GM21528 (cell line): ENCODE results near the gene ZKSCAN8.

Source experiments
- ATAC-seq: cut with Tn5 transposase; IDR thresholded peaks from one replicate; pipeline ENCODE4 v1.9.1; 2021; ENCODE audit warnings: mild to moderate bottlenecking, moderate library complexity; ENCODE audit not compliant: unreplicated experiment, low FRiP score

Gene ZKSCAN8

DNA sequence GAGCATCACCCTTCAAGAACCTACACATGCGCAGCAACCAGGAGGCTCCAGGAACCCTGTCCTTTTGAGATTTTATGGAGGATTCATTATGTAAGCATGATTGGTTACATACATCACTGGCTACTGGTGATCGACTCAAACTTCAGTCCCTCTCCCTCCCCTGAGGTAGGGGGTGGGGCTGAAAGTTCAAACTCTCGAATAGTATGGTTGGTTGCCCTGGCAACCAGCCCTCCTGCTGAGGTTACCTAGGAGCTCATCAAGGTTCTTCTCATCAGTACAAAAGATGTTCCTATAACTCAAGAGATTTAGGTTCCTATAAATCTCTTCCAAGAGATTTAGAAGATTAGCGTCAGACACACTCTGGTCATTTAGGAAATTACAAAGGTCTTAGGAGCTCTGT, 61.5 kb downstream of the ZKSCAN8 start:
- ATAC-seq: no peak

DNA sequence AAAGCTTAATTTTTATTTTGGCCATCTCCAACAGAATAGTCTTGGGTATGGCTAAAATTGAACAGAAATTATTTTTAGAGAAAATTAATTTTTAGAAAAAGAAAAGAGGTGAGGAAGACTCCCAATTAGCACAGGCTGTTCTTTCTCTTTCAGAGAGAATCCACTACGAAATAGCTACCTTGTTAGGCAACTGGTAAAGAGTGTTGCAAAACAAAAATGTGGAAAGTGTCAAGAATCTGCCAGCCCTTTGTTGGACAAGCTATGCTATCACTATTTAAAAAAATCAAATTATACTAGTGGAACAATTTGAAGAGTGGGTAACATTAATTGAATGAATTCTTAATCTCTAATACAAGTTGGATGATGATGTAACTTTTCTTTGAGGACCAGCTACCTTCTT, 64.2 kb downstream of the ZKSCAN8 start:
- no peak for ATAC-seq

DNA sequence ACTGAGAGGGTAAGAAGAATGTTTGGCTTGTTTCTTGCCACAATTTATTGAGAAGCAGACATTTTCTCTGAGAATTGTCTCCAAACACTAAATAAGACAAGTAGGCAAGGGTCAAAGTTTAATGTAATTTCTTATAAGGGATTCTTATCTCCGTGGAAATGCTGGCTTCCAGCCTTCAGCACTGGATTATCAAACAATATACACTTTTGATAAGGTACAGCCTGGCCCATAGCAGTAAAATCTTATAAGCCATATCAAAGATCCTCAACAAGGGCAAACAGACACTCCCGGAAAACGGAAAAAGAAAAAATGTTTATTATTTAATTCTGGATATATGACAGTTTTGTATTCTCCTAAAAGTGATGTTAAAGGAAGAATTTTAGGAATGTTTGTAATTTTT, 64.8 kb downstream of the ZKSCAN8 start:
- no peak for ATAC-seq

DNA sequence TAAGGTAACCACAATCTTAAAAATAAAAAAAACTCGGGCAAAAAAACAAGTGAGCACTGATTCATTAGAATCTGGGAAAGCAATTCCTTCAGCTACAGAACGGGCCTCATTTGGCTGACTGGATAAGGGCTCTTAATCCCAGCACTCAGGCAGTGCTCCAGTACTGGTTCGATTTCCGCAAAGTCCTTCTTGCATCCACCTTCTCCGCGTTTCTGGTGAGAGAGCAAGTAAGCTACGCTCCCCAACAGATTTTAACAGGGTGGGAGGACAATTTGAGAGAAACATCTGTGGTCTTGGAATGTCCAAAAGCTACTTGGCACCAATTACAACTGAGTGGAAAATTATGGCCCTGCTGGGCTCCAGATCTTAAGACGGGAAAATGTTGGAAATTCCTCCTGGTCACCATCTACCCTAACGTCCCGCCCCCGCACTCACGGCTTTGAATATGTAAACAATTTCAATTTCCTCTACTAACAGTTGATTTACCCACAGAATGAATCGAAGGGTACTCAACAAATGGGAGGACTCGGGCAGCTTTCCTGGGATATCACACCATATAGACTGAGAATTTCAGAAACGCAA, 65.3 kb downstream of the ZKSCAN8 start:
- no peak for ATAC-seq

DNA sequence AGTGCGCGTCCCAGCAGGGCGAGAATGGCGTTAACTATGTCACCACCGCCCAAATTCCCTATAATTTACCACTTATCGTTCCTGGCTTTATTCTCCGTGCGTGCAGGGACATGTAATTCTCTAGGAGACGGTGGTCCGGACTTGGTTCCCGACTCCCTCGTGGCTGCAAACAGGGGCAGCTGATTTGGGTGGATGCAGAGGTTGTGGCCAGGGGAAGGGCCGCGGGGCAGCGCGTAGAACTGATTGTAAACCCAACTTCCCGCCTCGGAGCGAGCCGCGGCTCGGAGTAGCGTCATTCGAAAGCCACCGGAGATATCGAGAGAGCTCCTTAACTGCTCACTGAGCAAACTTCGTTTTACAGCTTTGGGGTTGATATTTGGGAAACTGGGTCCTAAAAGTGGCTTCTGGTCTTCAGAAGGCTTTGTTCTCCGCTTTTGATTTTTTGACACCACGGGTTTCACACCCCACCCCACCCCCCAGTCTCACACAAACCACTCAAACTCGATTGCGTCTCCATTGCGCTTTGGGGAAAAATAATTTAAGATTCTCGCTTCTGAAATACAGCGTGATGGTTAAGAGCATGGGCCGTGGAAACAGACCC, 65.9 kb downstream of the ZKSCAN8 start:
- no peak for ATAC-seq

DNA sequence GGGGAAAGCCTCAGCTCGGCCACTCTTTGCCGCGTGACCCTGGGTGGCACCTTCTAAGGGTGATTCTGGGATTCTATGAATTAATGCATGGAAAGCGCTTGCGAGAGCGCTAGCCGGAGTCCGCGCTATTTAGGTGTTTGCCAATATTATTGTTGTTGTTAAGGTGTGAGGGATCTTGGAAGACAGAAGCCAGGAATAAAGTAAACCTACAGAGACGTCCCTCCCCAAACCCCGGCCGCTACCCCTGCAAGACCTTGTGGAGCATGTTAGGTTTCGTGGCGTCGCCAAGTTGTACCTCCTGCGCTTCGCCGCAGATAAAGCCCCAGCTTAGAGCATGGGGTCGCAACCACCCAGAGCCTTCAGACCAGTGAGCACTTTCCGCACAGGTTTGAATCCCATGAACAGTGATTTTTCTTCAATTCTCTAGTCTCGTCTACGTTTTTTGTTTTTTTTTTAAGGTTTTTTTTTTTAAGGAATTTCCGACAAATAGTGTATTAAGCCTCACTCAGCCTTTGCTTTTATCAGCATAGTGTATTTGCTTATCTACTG, 66.5 kb downstream of the ZKSCAN8 start:
- ATAC-seq: no peak
